Kidney (tissue), 14 donors: ENCODE results near the gene RECK. TPM values are rescaled to one million over a fixed set of nuclear protein-coding genes. Genes with fewer than 3 reads are reported as not detected.

Experiments used
- DNase-seq, 5 donors: peaks; one replicate each; pipeline ENCODE4 v3.0.0-alpha.2; 2013 to 2020
- FAIRE-seq: peaks from 2 replicates; lab custom pipeline; 2012; peaks lifted over from hg19 to GRCh38; lab: Jason Lieb, UNC
- H3K27ac ChIP-seq, 2 donors: one replicate each; pipeline ENCODE4 v1.7.0; 2013; ENCODE audit warnings: low read depth in 2 of 2, low read length in 2 of 2, inconsistent platforms in 1 of 2
- H3K27me3 ChIP-seq: one replicate; pipeline ENCODE4 v1.7.1; 2013; ENCODE audit warnings: low read length, inconsistent platforms; ENCODE audit not compliant: control insufficient read depth, insufficient read depth
- H3K36me3 ChIP-seq, 3 donors: one replicate each; pipeline versions ENCODE4 v1.7.0 to v1.7.1; 2013; ENCODE audit warnings: low read length in 3 of 3, control low read depth in 1 of 3, inconsistent platforms in 1 of 3; ENCODE audit not compliant: insufficient read depth in 3 of 3, control insufficient read depth in 2 of 3
- H3K4me1 ChIP-seq, 3 donors: one replicate each; pipeline versions ENCODE4 v1.7.0 to v1.7.1; 2013; ENCODE audit warnings: low read length in 3 of 3, inconsistent platforms in 1 of 3, low read depth in 1 of 3; ENCODE audit not compliant: control insufficient read depth in 2 of 3, insufficient read depth in 2 of 3
- H3K4me3 ChIP-seq, 3 donors: one replicate each; pipeline versions ENCODE4 v1.7.0 to v1.8.1; 2013; ENCODE audit warnings: low read length in 3 of 3, control low read depth in 1 of 3, inconsistent platforms in 1 of 3
- H3K9ac ChIP-seq, 3 donors: one replicate each; pipeline versions ENCODE4 v1.7.0 to v1.7.1; 2013; ENCODE audit warnings: low read length in 3 of 3, control low read depth in 1 of 3, inconsistent platforms in 1 of 3
- H3K9me3 ChIP-seq, 3 donors: one replicate each; pipeline versions ENCODE4 v1.7.0 to v1.7.1; 2013; ENCODE audit warnings: low read length in 3 of 3, control low read depth in 1 of 3, inconsistent platforms in 1 of 3; ENCODE audit not compliant: control insufficient read depth in 2 of 3, insufficient read depth in 1 of 3
- intact Hi-C: fragments of 100-400 bp; cut with DNase I; formaldehyde crosslinking; loops from one replicate; pipeline ENCODE4 v1.11.1; 2022
- polyA plus RNA-seq: library from polyadenylated mRNA; stranded (reverse); fragments of 350-450 nt; fragmentation: Illumina TruSeq; extraction: RNeasy Lipid Tissue Mini Kit (QIAGEN cat#74804); gene quantifications from one replicate; pipeline ENCODE4 v1.2.3, GENCODE V29; 2014; ENCODE audit warnings: low read depth, low replicate concordance; ENCODE audit not compliant: insufficient read depth
- total RNA-seq: library from RNA; stranded (reverse); fragmentation: NEBNext Ultra II Directional; extraction: Animal tissue kit (Norgen Biotek cat#: 25700); gene quantifications from one replicate; pipeline ENCODE4 v1.2.1, GENCODE V29; 2021
- TF ChIP-seq, protein P1 (sequence below): IDR thresholded peaks from 3 replicates; pipeline ENCODE4 v1.5.1; 2012; ENCODE audit warnings: mild to moderate bottlenecking, moderate library complexity, borderline replicate concordance; ENCODE audit not compliant: insufficient read depth; ENCODE audit errors: extremely low read depth
- donor health status: control.
- donor health status: control.
- donor health status: control.
- donor health status: control.
- donor health status: control.
- donor health status: DM: yes; HTN: yes; CAD: no.
- donor health status: Normal renal cell carcinoma (clear cell type).

Gene RECK
- total and polyA plus RNA-seq, 2 donors from 2014 or later = 4.5 to 10.4 TPM

DNA sequence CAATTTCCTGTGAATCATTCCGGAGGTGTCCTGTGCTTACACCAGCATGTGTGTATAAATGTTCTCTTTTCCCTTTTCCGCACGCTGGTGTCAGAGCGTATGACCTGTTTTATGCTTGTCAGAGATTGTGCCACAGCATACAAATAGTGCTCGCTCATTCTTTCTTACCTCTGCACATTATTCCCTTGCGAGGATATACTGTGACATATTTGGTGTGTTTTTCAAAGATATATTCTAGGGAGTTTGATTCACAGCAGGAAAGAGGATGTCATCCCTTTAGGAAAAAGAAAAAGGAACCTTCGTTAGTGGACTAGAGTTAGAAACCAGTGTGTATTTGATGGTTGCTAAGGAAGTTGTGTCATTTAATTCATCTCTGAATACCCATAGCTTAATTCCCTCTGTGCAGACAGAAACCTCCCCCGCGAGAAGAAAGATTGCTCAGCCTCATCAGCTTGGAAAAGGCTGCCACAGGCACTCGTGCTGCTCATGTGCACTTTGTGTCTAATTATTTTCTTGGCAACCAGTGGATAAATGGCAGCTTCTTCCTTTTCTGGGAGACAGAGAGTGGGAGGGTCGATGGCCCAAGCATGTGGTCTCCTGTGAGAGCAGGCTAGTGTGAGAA lies 117.7 kb downstream of the RECK start:
- Histone ChIP-seq H3K27me3 (no peaks in the 10 kb centered on the region), H3K4me1 (peaks cover 0 to 8% (median 6%) of the 10 kb centered on the region in 3 donors), H3K9ac (no peak overlapping the region), H3K4me3 (no peak overlapping the region), H3K27ac (peak overlapping the region; percentile 30 to 84), H3K9me3 (no peaks in the 10 kb centered on the region), H3K36me3 (no peaks in the 10 kb centered on the region)
- intact Hi-C loops = no loop called here
- FAIRE-seq (peak; percentile 56), DNase-seq (peak; percentile 73 to 95 (median 78))
- TF ChIP-seq, protein P1, sequence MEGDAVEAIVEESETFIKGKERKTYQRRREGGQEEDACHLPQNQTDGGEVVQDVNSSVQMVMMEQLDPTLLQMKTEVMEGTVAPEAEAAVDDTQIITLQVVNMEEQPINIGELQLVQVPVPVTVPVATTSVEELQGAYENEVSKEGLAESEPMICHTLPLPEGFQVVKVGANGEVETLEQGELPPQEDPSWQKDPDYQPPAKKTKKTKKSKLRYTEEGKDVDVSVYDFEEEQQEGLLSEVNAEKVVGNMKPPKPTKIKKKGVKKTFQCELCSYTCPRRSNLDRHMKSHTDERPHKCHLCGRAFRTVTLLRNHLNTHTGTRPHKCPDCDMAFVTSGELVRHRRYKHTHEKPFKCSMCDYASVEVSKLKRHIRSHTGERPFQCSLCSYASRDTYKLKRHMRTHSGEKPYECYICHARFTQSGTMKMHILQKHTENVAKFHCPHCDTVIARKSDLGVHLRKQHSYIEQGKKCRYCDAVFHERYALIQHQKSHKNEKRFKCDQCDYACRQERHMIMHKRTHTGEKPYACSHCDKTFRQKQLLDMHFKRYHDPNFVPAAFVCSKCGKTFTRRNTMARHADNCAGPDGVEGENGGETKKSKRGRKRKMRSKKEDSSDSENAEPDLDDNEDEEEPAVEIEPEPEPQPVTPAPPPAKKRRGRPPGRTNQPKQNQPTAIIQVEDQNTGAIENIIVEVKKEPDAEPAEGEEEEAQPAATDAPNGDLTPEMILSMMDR = no peak

DNA sequence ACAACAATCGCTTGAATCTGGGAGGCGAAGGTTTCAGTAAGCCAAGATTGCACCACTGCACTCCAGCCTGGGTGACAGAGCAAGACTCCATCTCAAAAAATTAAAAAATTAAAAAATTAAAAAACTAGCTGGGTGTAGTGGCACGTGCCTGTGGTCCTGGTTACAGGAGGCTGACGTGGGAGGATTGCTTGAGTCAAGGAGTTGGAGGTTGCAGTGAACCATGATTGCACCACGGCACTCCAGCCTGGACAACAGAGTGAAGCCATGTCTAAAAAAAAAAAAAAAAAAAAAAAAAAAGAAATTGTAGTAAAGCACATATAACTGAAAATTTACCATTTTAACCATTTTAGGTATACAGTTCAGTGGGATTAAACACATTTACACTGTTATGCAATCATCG lies 119.4 kb downstream of the RECK start:
- H3K27ac ChIP-seq = no peak overlapping the region
- DNase-seq = peak in 1 of 5 donors; percentile 4
- no peak for FAIRE-seq

GRCh38 chr9:36158122-36158521 lies 121.4 kb downstream of the RECK start:
- DNase-seq (no peak), FAIRE-seq (no peak)
- no peak overlapping the region for H3K27ac ChIP-seq
- no peak overlapping the region for H3K4me3 ChIP-seq
- H3K27me3 ChIP-seq = no peaks in the 10 kb centered on the region
- TF ChIP-seq, protein P1 = no peak
- no peaks in the 10 kb centered on the region for H3K9me3 ChIP-seq
- H3K9ac ChIP-seq = no peak overlapping the region
- intact Hi-C loops = no loop called here
- peaks cover 0 to 10% (median 6%) of the 10 kb centered on the region in 3 donors for H3K4me1 ChIP-seq
- H3K36me3 ChIP-seq = no peaks in the 10 kb centered on the region

More for the DNA sequence above, 119.4 kb downstream of the RECK start:
- Histone ChIP-seq H3K9ac (no peak overlapping the region), H3K27me3 (no peaks in the 10 kb centered on the region), H3K36me3 (no peaks in the 10 kb centered on the region), H3K4me1 (peaks cover 0 to 8% (median 6%) of the 10 kb centered on the region in 3 donors), H3K4me3 (no peak overlapping the region), H3K9me3 (no peaks in the 10 kb centered on the region)
- TF ChIP-seq, protein P1 = no peak
- intact Hi-C loops = no loop called here
